T-helper 2 cell treated with Interferon-gamma antibody and Interleukin-4, amounts not matched to agents 5 μg/mL and 100 μg/mL, for 36 hours (primary cell): ENCODE data around the gene MATN1.
"Not testable (repeated sequence)": the region's sequence is repeated elsewhere in the genome, so short reads cannot be mapped to it uniquely, and the experiment has no call there.

Experiments
- DNase-seq: peaks from one replicate; pipeline ENCODE4 v3.0.0; 2021; ENCODE audit warnings: low spot score
- H3K27ac Mint-ChIP-seq: one replicate; pipeline ENCODE4 v1.8.0; 2021; ENCODE audit warnings: mild to moderate bottlenecking, mixed read lengths
- H3K27me3 Mint-ChIP-seq: one replicate; pipeline ENCODE4 v1.8.0; 2021; ENCODE audit warnings: low read depth, mixed read lengths
- H3K36me3 Mint-ChIP-seq: one replicate; pipeline ENCODE4 v1.8.0; 2021; ENCODE audit warnings: low read depth, mixed read lengths
- H3K4me1 Mint-ChIP-seq: one replicate; pipeline ENCODE4 v1.8.0; 2021; ENCODE audit warnings: low read depth, mixed read lengths
- H3K4me3 Mint-ChIP-seq: one replicate; pipeline ENCODE4 v1.8.0; 2022; ENCODE audit warnings: mild to moderate bottlenecking, moderate library complexity, mixed read lengths
- H3K9me3 Mint-ChIP-seq: one replicate; pipeline ENCODE4 v1.8.0; 2021; ENCODE audit warnings: mixed read lengths

Gene MATN1

DNA sequence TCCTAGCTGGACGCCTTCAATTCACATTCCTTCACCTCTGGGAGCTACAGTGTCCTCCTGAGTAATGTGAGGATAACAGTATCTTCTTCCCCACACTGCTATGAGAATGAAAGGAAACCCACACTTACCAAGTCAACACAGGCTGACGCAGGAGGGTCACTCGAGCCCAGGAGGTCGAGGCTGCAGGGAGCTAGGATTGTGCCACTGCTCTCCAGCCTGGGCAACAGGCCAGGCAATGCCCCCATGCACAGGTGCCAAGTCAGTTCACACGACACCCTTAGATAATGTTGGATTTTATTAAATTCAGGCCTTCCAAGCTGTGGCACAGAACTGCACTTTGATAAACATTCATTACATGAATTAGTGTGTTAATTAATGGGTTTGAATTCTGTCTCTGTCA, 31.9 kb downstream of the MATN1 start:
- peaks cover 2% of the 10 kb centered on the region for H3K4me1 Mint-ChIP-seq
- H3K4me3 Mint-ChIP-seq, result no peak overlapping the region
- DNase-seq, result no peak
- H3K9me3 Mint-ChIP-seq, result no peaks in the 10 kb centered on the region
- no peaks in the 10 kb centered on the region for H3K36me3 Mint-ChIP-seq
- H3K27me3 Mint-ChIP-seq, result peaks cover 17% of the 10 kb centered on the region
- no peak overlapping the region for H3K27ac Mint-ChIP-seq

DNA sequence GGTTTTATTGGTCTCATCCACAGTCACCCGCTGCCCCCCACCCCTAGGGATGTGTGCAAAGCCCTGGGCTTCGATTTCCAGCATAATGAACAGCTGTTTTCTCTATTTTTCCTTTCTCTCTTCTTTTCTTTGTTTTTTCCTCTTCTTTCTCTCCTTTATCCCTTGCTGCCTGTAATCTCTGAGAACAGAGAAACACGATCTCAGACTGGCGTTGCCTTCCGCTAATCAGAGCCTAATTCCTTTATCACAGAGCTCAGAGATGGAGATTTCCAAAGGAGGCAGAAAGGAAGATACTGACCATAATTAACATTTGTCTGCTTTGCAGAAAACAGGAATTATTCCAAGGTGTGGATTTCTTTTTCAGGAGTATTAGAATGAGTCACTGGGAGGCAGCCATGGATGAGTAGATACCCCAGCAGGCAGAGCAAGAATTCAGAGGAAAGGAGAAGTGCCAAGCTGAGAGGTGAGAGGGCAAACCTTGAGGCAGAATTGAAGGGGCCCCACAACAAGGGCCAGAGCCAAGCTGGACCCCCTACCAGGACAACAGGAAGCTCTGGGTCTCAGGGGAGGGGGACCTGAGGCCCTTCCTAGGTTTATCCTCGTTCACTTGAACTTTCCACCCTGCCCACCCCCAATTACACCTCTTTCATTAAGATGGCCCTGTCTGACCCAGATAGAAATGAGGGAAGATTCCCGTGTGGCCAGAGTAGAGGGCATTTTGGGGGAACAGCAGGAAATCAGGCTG, 33.3 kb downstream of the MATN1 start:
- Mint-ChIP-seq H3K9me3 (no peaks in the 10 kb centered on the region), H3K36me3 (no peaks in the 10 kb centered on the region), H3K4me3 (no peak overlapping the region), H3K4me1 (peaks cover 2% of the 10 kb centered on the region), H3K27me3 (peaks cover 29% of the 10 kb centered on the region), H3K27ac (no peak overlapping the region)
- no peak for DNase-seq

DNA sequence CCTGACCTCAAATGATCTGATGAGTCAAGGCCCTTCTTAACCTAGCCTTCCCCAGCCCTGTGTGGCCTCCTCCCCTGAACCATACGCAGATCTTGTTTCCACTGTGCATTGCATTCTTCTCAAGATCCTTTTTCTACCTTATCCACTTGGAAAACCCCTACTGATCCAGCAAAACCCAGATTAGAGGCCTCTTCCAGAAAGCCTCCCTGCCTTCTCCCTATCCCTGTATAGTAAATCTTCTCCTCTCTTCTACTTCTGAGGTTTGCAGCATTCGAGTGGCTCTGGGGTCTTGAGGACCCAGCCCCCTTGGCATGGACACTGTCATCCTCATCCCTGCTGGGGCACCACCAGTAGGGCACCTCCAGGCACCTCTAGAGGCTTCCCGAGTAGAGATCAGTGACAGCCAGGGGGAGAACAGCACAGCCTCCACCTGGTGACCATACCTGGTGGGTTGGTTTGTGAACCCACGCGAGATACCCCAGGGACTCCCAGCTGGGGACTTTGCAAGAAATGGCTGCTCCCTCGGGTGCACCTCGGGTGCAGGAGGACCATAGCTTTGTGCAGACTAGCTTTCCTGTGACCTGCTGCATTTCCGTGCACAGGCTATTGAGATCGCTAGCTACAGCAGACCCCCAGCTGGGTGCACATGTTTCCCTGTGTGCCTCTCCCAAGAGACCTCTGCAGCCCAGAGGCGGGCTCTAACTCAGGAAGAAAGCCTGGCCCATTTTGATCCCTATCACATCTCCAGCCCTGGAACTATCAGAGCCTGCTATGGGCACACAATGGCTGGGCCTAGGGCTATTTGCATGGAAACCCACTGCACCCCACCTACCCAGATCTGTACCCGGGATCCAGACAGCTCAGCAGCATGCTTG, 34.2 kb downstream of the MATN1 start:
- H3K36me3 Mint-ChIP-seq, result no peaks in the 10 kb centered on the region
- DNase-seq, result no peak
- H3K4me1 Mint-ChIP-seq, result peaks cover 2% of the 10 kb centered on the region
- H3K9me3 Mint-ChIP-seq, result no peaks in the 10 kb centered on the region
- no peak overlapping the region for H3K4me3 Mint-ChIP-seq
- peaks cover 38% of the 10 kb centered on the region for H3K27me3 Mint-ChIP-seq
- H3K27ac Mint-ChIP-seq, result no peak overlapping the region

DNA sequence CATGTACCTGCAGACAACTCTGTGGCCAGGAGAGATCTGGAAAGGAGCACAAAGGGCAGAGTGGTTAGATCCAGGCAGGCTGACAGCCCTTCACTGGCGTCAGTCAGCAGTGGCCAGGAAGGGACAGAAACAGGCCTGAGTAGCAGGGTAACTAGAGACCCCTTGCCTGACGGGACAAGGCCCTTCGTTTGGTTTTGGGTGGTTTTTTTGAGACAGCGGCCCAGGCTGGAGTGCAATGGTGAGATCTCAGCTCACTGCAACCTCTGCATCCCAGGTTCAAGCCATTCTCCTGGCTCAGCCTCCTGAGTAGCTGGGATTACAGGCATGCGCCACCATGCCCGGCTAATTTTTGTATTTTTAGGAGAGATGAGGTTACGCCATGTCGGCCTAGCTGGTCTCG, 34.9 kb downstream of the MATN1 start:
- H3K27ac Mint-ChIP-seq, H3K4me1 Mint-ChIP-seq, H3K9me3 Mint-ChIP-seq, DNase-seq, H3K36me3 Mint-ChIP-seq, H3K4me3 Mint-ChIP-seq: not testable (repeated sequence)
- H3K27me3 Mint-ChIP-seq, result peaks cover 44% of the 10 kb centered on the region

DNA sequence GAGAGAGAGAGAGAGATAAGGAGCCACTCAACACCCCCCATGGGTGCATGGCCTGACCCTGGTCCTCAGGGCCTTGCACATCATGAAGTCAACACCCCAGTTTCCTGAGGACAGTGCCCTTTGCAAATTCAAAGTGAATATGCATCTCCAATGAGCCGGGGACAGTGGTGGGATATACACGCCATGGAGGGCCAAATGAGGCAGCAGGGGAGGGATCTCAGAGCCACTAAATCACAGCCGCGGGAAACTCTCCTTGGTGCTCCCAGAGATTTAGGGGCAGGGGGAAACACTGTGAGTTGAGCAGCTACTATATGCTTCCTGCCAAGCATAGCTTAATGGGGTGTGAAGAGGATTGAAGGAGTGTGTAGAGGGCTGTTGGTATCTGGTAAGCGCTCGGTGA, 35.5 kb downstream of the MATN1 start:
- DNase-seq, result no peak
- H3K27ac Mint-ChIP-seq, result no peak overlapping the region
- H3K27me3 Mint-ChIP-seq, result peaks cover 47% of the 10 kb centered on the region
- no peaks in the 10 kb centered on the region for H3K9me3 Mint-ChIP-seq
- H3K4me3 Mint-ChIP-seq, result no peak overlapping the region
- peaks cover 2% of the 10 kb centered on the region for H3K4me1 Mint-ChIP-seq
- H3K36me3 Mint-ChIP-seq, result no peaks in the 10 kb centered on the region

DNA sequence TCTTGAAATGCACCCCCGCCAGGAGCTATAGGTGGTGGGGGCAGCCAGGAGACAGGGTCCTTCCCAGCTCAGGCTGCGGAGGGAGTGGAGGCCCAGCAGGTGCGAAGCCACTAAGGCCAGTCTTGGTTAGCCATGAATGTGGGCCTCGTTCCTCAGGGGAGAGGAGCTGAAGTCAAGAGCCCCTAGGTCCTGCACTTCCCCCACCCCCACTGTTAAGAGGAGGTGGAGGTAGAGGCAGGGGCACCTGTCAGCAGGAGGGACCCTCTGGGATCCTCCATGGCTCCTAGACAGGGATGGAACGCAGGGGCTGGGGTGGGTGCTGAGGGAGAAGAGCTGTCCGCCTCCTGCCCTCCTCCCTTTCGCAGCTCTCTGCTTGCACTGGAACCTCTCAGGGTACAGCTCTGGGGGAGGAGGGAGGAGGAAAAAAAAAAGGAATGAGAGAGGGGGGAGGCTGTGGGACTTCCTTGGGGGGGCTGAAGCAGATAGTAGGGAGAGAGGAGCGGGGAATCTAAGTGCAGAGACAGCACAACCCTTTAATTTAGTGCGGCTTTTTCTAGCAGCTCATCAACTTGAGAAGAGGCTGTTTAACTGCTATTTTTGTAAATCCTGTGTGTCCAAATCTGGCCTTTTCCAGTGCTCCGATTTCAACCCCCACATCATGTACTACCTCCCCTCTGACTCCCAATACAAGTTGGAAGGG, 37.0 kb downstream of the MATN1 start:
- peaks cover 55% of the 10 kb centered on the region for H3K27me3 Mint-ChIP-seq
- no peaks in the 10 kb centered on the region for H3K36me3 Mint-ChIP-seq
- H3K27ac Mint-ChIP-seq, result no peak overlapping the region
- no peaks in the 10 kb centered on the region for H3K4me1 Mint-ChIP-seq
- H3K9me3 Mint-ChIP-seq, result no peaks in the 10 kb centered on the region
- no peak overlapping the region for H3K4me3 Mint-ChIP-seq
- no peak for DNase-seq

DNA sequence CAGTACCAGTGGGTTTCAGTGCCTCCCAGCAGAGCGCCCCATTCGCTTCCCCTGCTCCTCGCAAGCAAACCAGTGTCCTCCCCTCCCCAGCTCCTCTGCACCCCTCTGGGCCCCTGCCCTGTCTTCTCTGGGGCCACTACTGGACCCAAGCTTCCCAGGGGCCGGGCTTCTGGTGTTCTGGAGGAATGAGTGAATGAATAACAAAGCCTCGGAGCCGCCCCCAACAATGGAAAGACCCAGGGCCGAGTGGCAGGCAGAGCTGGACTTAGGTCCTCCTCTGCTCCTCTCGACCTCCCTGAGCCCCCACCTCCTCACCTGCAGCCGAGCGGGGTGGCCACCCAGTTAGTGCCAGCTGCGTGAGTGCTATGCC, 37.6 kb downstream of the MATN1 start:
- Mint-ChIP-seq H3K4me3 (no peak overlapping the region), H3K4me1 (no peaks in the 10 kb centered on the region), H3K36me3 (no peaks in the 10 kb centered on the region), H3K27me3 (peaks cover 55% of the 10 kb centered on the region), H3K27ac (no peak overlapping the region), H3K9me3 (no peaks in the 10 kb centered on the region)
- DNase-seq, result no peak

DNA sequence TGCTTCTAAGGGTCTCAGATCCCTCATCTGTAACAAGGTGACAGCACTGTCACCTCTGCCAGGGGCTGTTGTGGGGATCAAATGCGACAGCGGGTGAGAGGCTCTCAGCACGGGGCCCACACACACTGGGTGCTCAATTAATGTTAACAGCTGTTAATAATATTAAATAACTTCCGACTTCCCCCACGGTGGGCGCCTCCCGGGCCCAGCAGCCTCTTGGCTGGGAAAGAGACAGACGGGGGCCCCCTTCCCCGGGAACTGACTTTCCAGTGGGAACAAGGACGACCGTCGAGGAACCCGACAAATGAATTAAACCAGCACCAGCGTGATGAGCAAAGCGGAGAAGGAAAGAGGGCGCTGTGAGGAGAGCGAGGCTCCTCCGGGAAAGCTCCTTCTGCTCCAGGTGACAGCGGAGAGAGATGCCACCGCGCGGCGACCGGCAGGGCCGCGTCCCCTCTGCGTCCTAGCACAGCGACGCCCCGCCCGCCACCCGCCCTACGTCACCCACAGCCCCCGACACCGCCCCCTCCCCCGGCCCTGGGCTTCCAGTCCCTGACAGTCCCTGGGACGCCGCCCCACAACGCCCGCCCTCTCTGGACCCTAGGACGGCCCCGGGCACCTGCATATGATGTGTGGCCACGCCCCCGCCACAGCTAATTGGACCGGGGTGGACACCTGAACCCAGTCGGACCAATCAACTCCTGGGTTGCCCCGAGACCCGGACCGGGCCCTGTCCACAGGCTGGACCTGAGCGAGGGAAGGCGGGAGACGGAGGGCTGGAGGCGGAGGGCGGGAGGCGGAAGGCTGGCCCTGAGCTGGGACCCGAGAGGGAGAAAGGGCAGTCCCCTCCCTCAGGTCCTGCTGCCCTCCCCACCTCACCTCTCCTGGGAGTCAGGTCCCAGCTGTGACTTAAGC, 38.2 kb downstream of the MATN1 start:
- Mint-ChIP-seq H3K4me3 (peak overlapping the region; percentile 21), H3K9me3 (no peaks in the 10 kb centered on the region), H3K36me3 (no peaks in the 10 kb centered on the region), H3K4me1 (no peaks in the 10 kb centered on the region), H3K27me3 (peaks cover 55% of the 10 kb centered on the region), H3K27ac (no peak overlapping the region)
- no peak for DNase-seq

DNA sequence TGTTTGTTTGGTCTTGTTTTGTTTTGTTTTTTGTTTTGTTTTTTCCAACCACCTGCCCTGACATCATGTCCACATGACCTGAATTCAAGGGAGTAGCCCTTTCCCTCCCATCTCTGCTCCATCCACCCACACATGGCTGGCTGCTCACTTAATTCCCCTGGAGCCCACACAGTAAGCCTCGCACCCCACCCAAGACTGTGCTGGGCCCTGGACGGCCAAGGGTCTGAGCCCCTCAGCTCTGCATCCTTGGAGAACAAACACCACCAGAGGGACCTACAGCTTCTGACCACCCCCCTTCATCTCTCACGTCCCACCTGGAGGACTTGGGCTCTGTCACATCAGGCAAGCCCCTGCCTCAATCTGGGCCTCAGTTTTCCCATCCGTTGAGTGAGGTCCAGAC, 39.1 kb downstream of the MATN1 start:
- no peaks in the 10 kb centered on the region for H3K9me3 Mint-ChIP-seq
- H3K27ac Mint-ChIP-seq, result no peak overlapping the region
- no peaks in the 10 kb centered on the region for H3K36me3 Mint-ChIP-seq
- no peak for DNase-seq
- peaks cover 52% of the 10 kb centered on the region for H3K27me3 Mint-ChIP-seq
- no peak overlapping the region for H3K4me3 Mint-ChIP-seq
- H3K4me1 Mint-ChIP-seq, result no peaks in the 10 kb centered on the region

DNA sequence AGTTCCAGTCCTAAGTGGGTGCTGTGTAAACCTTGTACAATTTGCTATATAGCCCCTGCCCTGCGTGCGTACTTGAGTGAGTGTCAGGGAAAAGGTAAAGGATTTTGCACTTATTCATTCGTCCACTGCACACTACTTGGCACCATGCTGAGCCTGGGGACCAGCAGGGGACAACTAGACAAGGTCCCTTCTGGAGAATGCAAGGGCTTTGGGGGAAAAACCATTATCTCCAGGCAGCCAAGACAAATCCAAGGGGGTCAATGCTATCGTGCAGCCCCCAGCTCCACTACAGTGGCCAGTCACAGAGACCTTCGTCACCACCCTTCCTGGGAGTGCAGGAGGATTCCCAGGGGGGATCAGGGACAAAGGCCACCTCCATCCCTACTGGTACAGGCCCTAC, 39.7 kb downstream of the MATN1 start:
- H3K36me3 Mint-ChIP-seq, result no peaks in the 10 kb centered on the region
- DNase-seq, result no peak
- H3K4me1 Mint-ChIP-seq, result no peaks in the 10 kb centered on the region
- H3K4me3 Mint-ChIP-seq, result no peak overlapping the region
- H3K27ac Mint-ChIP-seq, result no peak overlapping the region
- H3K27me3 Mint-ChIP-seq, result peaks cover 52% of the 10 kb centered on the region
- no peaks in the 10 kb centered on the region for H3K9me3 Mint-ChIP-seq

DNA sequence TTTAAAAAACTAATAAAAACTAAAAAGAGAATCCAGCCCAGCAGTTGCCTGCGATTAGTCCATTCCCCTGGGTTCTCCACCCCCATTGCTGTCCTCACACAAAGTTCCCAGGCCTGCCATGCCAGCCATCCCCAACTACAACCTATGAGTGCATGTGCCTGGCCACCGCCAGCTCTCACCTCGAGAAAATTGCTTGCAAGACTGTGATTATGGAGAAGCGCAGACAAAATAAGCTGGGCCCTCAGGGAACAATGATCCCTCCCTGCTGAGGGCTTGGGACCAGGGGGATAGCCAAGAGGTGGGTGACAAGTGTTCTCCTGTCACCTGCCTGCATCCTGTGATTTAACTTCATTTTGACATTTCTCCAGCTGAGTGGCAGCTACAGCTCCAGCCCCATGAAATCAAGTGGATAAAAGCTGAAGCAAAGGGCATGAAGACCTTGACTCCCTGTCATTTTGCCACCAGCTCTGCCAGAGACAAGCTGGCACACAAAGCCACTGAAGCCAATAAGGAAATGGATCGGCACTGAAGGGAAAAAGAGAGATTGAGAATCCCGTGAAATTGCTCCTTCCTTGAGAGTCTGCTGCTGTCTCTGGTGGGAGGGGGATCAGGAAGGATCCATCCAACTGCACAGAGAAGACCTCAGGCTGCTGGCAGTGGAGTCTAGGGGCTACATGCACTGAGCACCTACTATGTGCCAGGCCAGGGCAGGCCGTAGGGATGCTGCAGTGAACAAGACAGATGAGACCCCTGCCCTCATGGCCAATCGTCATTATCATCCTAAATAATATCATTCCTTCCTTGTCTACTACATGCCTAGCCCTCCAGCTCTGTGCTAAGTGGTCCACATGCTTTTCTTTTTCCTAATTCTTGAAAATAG, 40.7 kb downstream of the MATN1 start:
- H3K4me1 Mint-ChIP-seq, result no peaks in the 10 kb centered on the region
- H3K27ac Mint-ChIP-seq, result no peak overlapping the region
- no peak overlapping the region for H3K4me3 Mint-ChIP-seq
- H3K36me3 Mint-ChIP-seq, result no peaks in the 10 kb centered on the region
- H3K27me3 Mint-ChIP-seq, result peaks cover 50% of the 10 kb centered on the region
- no peaks in the 10 kb centered on the region for H3K9me3 Mint-ChIP-seq
- no peak for DNase-seq

DNA sequence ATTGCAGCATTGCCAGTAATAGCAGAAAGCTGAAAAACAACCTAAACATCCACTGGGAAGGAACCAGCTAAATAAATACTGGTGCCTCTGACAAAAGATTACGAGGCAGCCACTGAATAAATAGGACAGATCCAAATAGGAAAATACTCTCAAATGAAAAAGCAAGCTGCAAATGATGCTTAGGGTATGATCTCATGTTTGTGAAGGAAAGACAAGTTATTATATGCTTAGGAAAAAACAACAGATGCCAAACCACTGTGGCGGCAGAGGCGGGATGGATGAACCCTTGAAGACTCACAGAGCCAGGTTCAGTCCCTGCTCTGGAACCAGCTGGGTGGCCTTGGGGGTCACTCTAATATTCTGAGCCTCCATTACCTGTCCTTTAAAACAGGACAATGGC, 41.6 kb downstream of the MATN1 start:
- no peaks in the 10 kb centered on the region for H3K4me1 Mint-ChIP-seq
- DNase-seq, result no peak
- H3K36me3 Mint-ChIP-seq, result no peaks in the 10 kb centered on the region
- H3K27ac Mint-ChIP-seq, result no peak overlapping the region
- peaks cover 42% of the 10 kb centered on the region for H3K27me3 Mint-ChIP-seq
- no peak overlapping the region for H3K4me3 Mint-ChIP-seq
- no peaks in the 10 kb centered on the region for H3K9me3 Mint-ChIP-seq

DNA sequence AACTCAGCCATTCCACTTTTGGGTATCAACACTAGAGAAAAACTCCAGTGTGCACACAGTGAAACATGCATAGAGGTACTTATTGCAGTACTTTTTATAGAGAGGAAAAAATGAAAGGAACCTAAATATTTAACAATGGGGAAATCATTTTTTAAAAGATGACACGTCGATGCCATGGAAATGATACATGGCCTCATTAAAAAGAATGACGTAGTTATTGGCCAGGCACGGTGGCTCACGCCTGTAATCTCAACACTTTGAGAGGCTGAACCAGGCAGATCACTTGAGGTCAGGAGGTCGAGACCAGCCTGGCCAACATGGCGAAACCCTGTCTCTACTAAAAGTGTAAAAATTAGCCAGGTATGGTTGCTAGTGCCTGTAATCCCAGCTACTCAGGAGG, 42.5 kb downstream of the MATN1 start:
- Mint-ChIP-seq H3K36me3 (no peaks in the 10 kb centered on the region), H3K4me1 (no peaks in the 10 kb centered on the region), H3K4me3 (no peak overlapping the region), H3K9me3 (no peaks in the 10 kb centered on the region), H3K27ac (no peak overlapping the region), H3K27me3 (peaks cover 33% of the 10 kb centered on the region)
- DNase-seq, result no peak
